Measurements from ENCODE around the gene PPIP5K2. TPM values are rescaled to one million over a fixed set of nuclear protein-coding genes. Genes with fewer than 3 reads are reported as not detected.

Gene PPIP5K2
- total RNA-seq, 1 experiment from 2014 or later = 67.2 TPM

DNA sequence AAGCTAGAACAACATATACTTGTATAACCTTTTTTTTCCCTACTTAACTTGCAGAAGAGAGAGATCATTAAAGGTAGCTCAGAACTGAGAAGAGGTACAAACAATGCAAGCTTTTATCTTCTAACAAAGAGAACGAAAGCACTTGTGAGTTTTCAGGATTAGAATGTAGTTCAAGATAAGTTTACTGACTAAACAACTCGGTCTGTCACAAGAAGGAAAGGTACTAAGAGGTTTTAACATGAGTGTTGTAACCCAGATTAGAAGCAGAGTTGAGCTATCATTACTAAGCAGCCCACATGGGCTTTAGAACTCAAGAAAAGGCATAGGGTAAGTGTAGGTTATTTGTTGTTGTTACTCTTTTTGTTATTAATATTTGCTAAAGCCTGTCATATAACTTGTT, 25.4 kb upstream of the PPIP5K2 start:
- DNase-seq = no peak
- CTCF ChIA-PET = no interaction called here
- Mint-ChIP-seq H3K4me1 (ENCODE audit: low read depth, unreplicated experiment) (no peaks in the 10 kb centered on the region), H3K9me3 (ENCODE audit: low read depth, unreplicated experiment) (no peaks in the 10 kb centered on the region), H3K36me3 (ENCODE audit: insufficient read depth, unreplicated experiment) (no peaks in the 10 kb centered on the region), H3K27ac (ENCODE audit: unreplicated experiment) (no peak overlapping the region), H3K4me3 (ENCODE audit: low read depth, unreplicated experiment) (no peak overlapping the region), H3K27me3 (ENCODE audit: unreplicated experiment) (no peaks in the 10 kb centered on the region)
- TF ChIP-seq, protein P1, sequence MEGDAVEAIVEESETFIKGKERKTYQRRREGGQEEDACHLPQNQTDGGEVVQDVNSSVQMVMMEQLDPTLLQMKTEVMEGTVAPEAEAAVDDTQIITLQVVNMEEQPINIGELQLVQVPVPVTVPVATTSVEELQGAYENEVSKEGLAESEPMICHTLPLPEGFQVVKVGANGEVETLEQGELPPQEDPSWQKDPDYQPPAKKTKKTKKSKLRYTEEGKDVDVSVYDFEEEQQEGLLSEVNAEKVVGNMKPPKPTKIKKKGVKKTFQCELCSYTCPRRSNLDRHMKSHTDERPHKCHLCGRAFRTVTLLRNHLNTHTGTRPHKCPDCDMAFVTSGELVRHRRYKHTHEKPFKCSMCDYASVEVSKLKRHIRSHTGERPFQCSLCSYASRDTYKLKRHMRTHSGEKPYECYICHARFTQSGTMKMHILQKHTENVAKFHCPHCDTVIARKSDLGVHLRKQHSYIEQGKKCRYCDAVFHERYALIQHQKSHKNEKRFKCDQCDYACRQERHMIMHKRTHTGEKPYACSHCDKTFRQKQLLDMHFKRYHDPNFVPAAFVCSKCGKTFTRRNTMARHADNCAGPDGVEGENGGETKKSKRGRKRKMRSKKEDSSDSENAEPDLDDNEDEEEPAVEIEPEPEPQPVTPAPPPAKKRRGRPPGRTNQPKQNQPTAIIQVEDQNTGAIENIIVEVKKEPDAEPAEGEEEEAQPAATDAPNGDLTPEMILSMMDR (IDR thresholded peaks at IDR 0.05; ENCODE audit: unreplicated experiment) = no peak
- intact Hi-C loops (cut with micrococcal nuclease; ENCODE audit: unreplicated experiment) = no loop called here
- BruUV-seq (replicated peaks) = no TSS peak

DNA sequence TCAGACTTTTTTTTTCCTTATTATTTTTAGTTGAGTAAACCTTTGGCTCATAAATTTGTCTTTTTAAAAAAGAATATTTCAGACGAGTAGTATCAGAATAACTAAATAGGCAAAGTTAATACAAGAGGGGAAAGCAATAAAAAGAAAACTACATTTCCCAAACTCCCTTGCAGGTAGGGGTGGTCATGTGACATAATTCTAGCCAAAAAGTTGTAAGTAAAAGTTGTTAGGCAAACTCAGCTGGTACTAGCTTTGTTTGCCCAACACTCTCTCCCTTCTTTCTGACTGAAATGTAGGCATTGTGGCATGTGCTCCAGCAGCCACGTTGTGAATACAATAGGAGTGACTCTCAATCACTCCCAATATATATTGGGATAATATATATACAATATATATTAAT, 21.1 kb upstream of the PPIP5K2 start:
- H3K4me1 Mint-ChIP-seq (ENCODE audit: low read depth, unreplicated experiment) = no peaks in the 10 kb centered on the region
- CTCF ChIA-PET = interaction anchor here (0.6 kb wide), 1 partner anchor 679 kb away, joined by 3 read pairs; no protein-coding TSS in a partner anchor
- H3K27me3 Mint-ChIP-seq (ENCODE audit: unreplicated experiment) = no peaks in the 10 kb centered on the region
- intact Hi-C loops (cut with micrococcal nuclease; ENCODE audit: unreplicated experiment) = no loop called here
- no TSS peak for BruUV-seq (replicated peaks)
- no peak overlapping the region for H3K27ac Mint-ChIP-seq (ENCODE audit: unreplicated experiment)
- DNase-seq = no peak
- no peaks in the 10 kb centered on the region for H3K9me3 Mint-ChIP-seq (ENCODE audit: low read depth, unreplicated experiment)
- no peaks in the 10 kb centered on the region for H3K36me3 Mint-ChIP-seq (ENCODE audit: insufficient read depth, unreplicated experiment)
- H3K4me3 Mint-ChIP-seq (ENCODE audit: low read depth, unreplicated experiment) = no peak overlapping the region
- TF ChIP-seq, protein P1 (IDR thresholded peaks at IDR 0.05; ENCODE audit: unreplicated experiment) = no peak

DNA sequence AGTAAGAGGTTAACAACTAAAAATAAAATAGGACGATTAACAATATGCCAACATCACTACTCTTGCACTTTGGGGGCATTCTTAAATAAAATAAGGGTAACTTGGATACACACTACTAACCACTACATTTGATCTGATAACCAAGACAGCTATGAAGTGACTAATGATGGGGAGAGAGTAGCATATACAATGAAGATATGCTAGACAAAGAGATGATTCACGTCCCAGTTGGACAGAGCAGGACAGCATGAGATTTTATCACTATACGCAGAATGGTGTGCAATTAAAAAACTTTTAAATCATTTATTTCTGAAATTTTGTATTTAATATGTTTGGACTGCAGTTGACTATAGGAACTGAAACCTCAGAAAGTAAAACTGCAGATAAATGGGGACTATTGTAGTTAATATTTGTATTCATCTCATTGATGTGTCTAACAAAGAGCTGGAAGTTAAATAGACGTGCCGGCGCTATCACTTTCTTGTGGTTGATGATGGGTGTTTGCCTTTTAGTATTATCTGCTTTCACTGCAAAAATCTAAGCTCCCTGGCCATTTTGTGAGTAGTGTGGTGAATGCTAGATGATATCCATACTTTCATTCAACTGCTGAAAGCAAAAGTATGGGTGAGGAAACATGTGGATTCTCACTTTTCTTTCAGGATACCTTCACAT, 18.9 kb upstream of the PPIP5K2 start:
- no peak for DNase-seq
- no TSS peak for BruUV-seq (replicated peaks)
- Mint-ChIP-seq H3K27me3 (ENCODE audit: unreplicated experiment) (no peaks in the 10 kb centered on the region), H3K9me3 (ENCODE audit: low read depth, unreplicated experiment) (no peaks in the 10 kb centered on the region), H3K4me1 (ENCODE audit: low read depth, unreplicated experiment) (no peaks in the 10 kb centered on the region), H3K4me3 (ENCODE audit: low read depth, unreplicated experiment) (no peak overlapping the region), H3K27ac (ENCODE audit: unreplicated experiment) (no peak overlapping the region), H3K36me3 (ENCODE audit: insufficient read depth, unreplicated experiment) (no peaks in the 10 kb centered on the region)
- intact Hi-C loops (cut with micrococcal nuclease; ENCODE audit: unreplicated experiment) = no loop called here
- CTCF ChIA-PET = no interaction called here
- TF ChIP-seq, protein P1 (IDR thresholded peaks at IDR 0.05; ENCODE audit: unreplicated experiment) = no peak

DNA sequence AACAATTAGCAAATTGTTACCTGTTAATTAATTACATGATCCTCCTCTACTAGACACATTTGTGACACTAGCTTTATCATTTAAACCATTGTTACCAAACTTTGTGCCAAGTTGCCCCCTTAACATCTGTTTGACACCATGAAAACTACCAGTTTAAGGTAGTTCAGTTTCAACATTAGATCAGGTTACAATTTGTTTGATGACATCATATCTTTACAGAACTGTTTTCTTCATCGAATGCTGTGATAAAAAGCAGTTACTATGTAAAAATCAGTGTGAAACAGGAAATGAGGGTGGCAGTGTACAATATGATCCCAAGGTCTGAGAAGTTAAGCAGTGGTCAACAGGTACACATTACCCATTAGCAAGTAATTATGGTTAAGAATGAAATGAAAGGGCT, 17.9 kb upstream of the PPIP5K2 start:
- Mint-ChIP-seq H3K4me1 (ENCODE audit: low read depth, unreplicated experiment) (no peaks in the 10 kb centered on the region), H3K27me3 (ENCODE audit: unreplicated experiment) (no peaks in the 10 kb centered on the region), H3K27ac (ENCODE audit: unreplicated experiment) (no peak overlapping the region), H3K4me3 (ENCODE audit: low read depth, unreplicated experiment) (no peak overlapping the region), H3K9me3 (ENCODE audit: low read depth, unreplicated experiment) (no peaks in the 10 kb centered on the region), H3K36me3 (ENCODE audit: insufficient read depth, unreplicated experiment) (no peaks in the 10 kb centered on the region)
- CTCF ChIA-PET = no interaction called here
- TF ChIP-seq, protein P1 (IDR thresholded peaks at IDR 0.05; ENCODE audit: unreplicated experiment) = no peak
- intact Hi-C loops (cut with micrococcal nuclease; ENCODE audit: unreplicated experiment) = no loop called here
- no TSS peak for BruUV-seq (replicated peaks)
- DNase-seq = no peak
